GM12865 (cell line): ENCODE measurements around the gene UBXN7.
"Not testable (repeated sequence)": the region's sequence is repeated elsewhere in the genome, so short reads cannot be mapped to it uniquely, and the experiment has no call there.

Experiments used
- DNase-seq: peaks from one replicate; pipeline ENCODE4 v3.0.0; 2010; ENCODE audit warnings: low read depth
- H3K4me3 ChIP-seq: 2 replicates; pipeline ENCODE4 v1.5.1; 2011; ENCODE audit warnings: mild to moderate bottlenecking, low read depth, low read length, control low read depth
- CTCF ChIP-seq: IDR thresholded peaks from 2 replicates; pipeline ENCODE4 v1.5.1; 2011; ENCODE audit warnings: low read length, control low read depth, low read depth, inconsistent platforms; ENCODE audit not compliant: insufficient read depth; ENCODE audit errors: missing control alignments

Gene UBXN7

GRCh38 chr3:196432137-196432879 lies at the start of gene UBXN7:
Gene UBXN7, minus strand, starts transcription at chr3:196432427. Its CDS starts 28 bp downstream, at chr3:196432399.
- DNase-seq, result peak; percentile 96
- TF ChIP-seq CTCF, result no peak
- peak within 1 kb of the TSS; percentile 86 for H3K4me3 ChIP-seq

GRCh38 chr3:196477678-196478077 lies 45.5 kb upstream of the UBXN7 start:
- TF ChIP-seq CTCF, result no peak
- no peak overlapping the region for H3K4me3 ChIP-seq
- no peak for DNase-seq

GRCh38 chr3:196472286-196472685 lies 40.1 kb upstream of the UBXN7 start:
- TF ChIP-seq CTCF, result no peak
- DNase-seq, result no peak
- H3K4me3 ChIP-seq, result no peak overlapping the region

GRCh38 chr3:196471551-196471950 lies 39.3 kb upstream of the UBXN7 start:
- no peak for TF ChIP-seq CTCF
- no peak overlapping the region for H3K4me3 ChIP-seq
- no peak for DNase-seq

- not testable (repeated sequence) for DNase-seq
Measured at GRCh38 chr3:196470182-196470581, 38.0 kb upstream of the UBXN7 start.

GRCh38 chr3:196463804-196464203 lies 31.6 kb upstream of the UBXN7 start:
- no peak for TF ChIP-seq CTCF
- DNase-seq, result no peak
- no peak overlapping the region for H3K4me3 ChIP-seq

More at GRCh38 chr3:196470182-196470581, 38.0 kb upstream of the UBXN7 start:
- not testable (repeated sequence) for H3K4me3 ChIP-seq

- TF ChIP-seq CTCF, result no peak
- no peak overlapping the region for H3K4me3 ChIP-seq
- peak; percentile 29 for DNase-seq
Measured at GRCh38 chr3:196463478-196463756, 31.2 kb upstream of the UBXN7 start.

- peak; percentile 78 for DNase-seq
- not testable (repeated sequence) for H3K4me3 ChIP-seq
Measured at GRCh38 chr3:196462680-196463477, 30.7 kb upstream of the UBXN7 start.
